Mesenchymal stem cell (in vitro differentiated cells and primary cell): ENCODE data around the gene LPCAT1.

Source experiments
- DNase-seq: peaks from one replicate; pipeline ENCODE4 v3.0.0-alpha.2; 2013
- H2AFZ ChIP-seq: one replicate; pipeline ENCODE4 v1.6.1; 2013; ENCODE audit warnings: low read depth, mild to moderate bottlenecking, control low read depth, inconsistent platforms, low read length, moderate library complexity
- H2AK5ac ChIP-seq: 2 replicates; pipeline ENCODE4 v1.6.1; 2013; ENCODE audit warnings: low read length, moderate library complexity, mild to moderate bottlenecking, inconsistent platforms; ENCODE audit not compliant: severe bottlenecking
- H2BK120ac ChIP-seq: one replicate; pipeline ENCODE4 v1.6.1; 2013; ENCODE audit warnings: low read depth, mild to moderate bottlenecking, inconsistent platforms, low read length, moderate library complexity
- H2BK12ac ChIP-seq, 2 experiments: one replicate each; pipeline ENCODE4 v1.6.1; 2013; ENCODE audit warnings: inconsistent platforms in 2 of 2, low read length in 2 of 2, mild to moderate bottlenecking in 2 of 2, moderate library complexity in 2 of 2, control low read depth in 1 of 2
- H2BK15ac ChIP-seq: one replicate; pipeline ENCODE4 v1.6.1; 2013; ENCODE audit warnings: mild to moderate bottlenecking, low read depth, inconsistent platforms; ENCODE audit not compliant: poor library complexity, severe bottlenecking
- H2BK5ac ChIP-seq: 2 replicates; pipeline ENCODE4 v1.6.1; 2013; ENCODE audit warnings: low read depth, mild to moderate bottlenecking, low read length, control low read depth, inconsistent platforms; ENCODE audit not compliant: poor library complexity, severe bottlenecking
- H3K14ac ChIP-seq, 2 experiments: one replicate each; pipeline ENCODE4 v1.6.1; 2013; ENCODE audit warnings: inconsistent platforms in 2 of 2, low read length in 2 of 2, control low read depth in 1 of 2, mild to moderate bottlenecking in 1 of 2, moderate library complexity in 1 of 2
- H3K18ac ChIP-seq, 2 experiments: one replicate each; pipeline ENCODE4 v1.6.1; 2013; ENCODE audit warnings: inconsistent platforms in 2 of 2, low read length in 2 of 2, control low read depth in 1 of 2, low read depth in 1 of 2, mild to moderate bottlenecking in 1 of 2
- H3K23ac ChIP-seq, 2 experiments: one replicate each; pipeline ENCODE4 v1.6.1; 2013; ENCODE audit warnings: inconsistent platforms in 2 of 2, low read length in 2 of 2, mild to moderate bottlenecking in 2 of 2, moderate library complexity in 2 of 2, control low read depth in 1 of 2
- H3K27ac ChIP-seq: 2 replicates; pipeline ENCODE4 v1.5.1; 2013; ENCODE audit warnings: mild to moderate bottlenecking, moderate library complexity, low read length, control low read depth, inconsistent platforms; ENCODE audit not compliant: poor library complexity, severe bottlenecking
- H3K27me3 ChIP-seq, 2 experiments: 2 replicates each; pipeline versions ENCODE4 v1.6.1 to v1.7.0; 2013; ENCODE audit warnings: low read length in 2 of 2, mild to moderate bottlenecking in 2 of 2, moderate library complexity in 2 of 2, control low read depth in 1 of 2, inconsistent platforms in 1 of 2; ENCODE audit not compliant: control insufficient read depth in 1 of 2, insufficient read depth in 1 of 2
- H3K36me3 ChIP-seq, 2 experiments: 2 replicates each; pipeline versions ENCODE4 v1.6.1 to v1.7.0; 2013; ENCODE audit warnings: low read length in 2 of 2, control low read depth in 1 of 2, inconsistent platforms in 1 of 2, low read depth in 1 of 2, mild to moderate bottlenecking in 1 of 2; ENCODE audit not compliant: insufficient read depth in 2 of 2, control insufficient read depth in 1 of 2
- H3K4ac ChIP-seq, 2 experiments: one replicate each; pipeline ENCODE4 v1.6.1; 2013; ENCODE audit warnings: inconsistent platforms in 2 of 2, low read length in 2 of 2, mild to moderate bottlenecking in 2 of 2, moderate library complexity in 2 of 2, control low read depth in 1 of 2, low read depth in 1 of 2
- H3K4me1 ChIP-seq: 2 replicates; pipeline ENCODE4 v1.6.1; 2013; ENCODE audit warnings: low read depth, low read length, control low read depth; ENCODE audit not compliant: control insufficient read depth, insufficient read depth
- H3K4me2 ChIP-seq: 2 replicates; pipeline ENCODE4 v1.6.1; 2013; ENCODE audit warnings: low read length, mild to moderate bottlenecking, inconsistent platforms; ENCODE audit not compliant: poor library complexity, severe bottlenecking
- H3K4me3 ChIP-seq, 2 experiments: 2 replicates each; pipeline versions ENCODE4 v1.5.1 to v1.7.0; 2013; ENCODE audit warnings: low read length in 2 of 2, mild to moderate bottlenecking in 2 of 2, control low read depth in 1 of 2, low read depth in 1 of 2; ENCODE audit not compliant: insufficient read depth in 1 of 2
- H3K79me1 ChIP-seq: replicated peaks from 2 replicates; pipeline ENCODE4 v1.6.1; 2013; ENCODE audit warnings: mild to moderate bottlenecking, control low read depth, low read length, inconsistent platforms; ENCODE audit not compliant: poor library complexity, severe bottlenecking
- H3K9ac ChIP-seq: 2 replicates; pipeline ENCODE4 v1.7.0; 2013; ENCODE audit warnings: mild to moderate bottlenecking, low read length, moderate library complexity
- H3K9me3 ChIP-seq: 2 replicates; pipeline ENCODE4 v1.7.0; 2013; ENCODE audit warnings: mild to moderate bottlenecking, low read length; ENCODE audit not compliant: control insufficient read depth
- H4K8ac ChIP-seq: one replicate; pipeline ENCODE4 v1.6.1; 2013; ENCODE audit warnings: inconsistent platforms, mild to moderate bottlenecking, low read length, moderate library complexity
- H4K91ac ChIP-seq: one replicate; pipeline ENCODE4 v1.6.1; 2013; ENCODE audit warnings: mild to moderate bottlenecking, low read length, inconsistent platforms
- WGBS: methylation state at CpG from one replicate; pipeline ENCODE4 v1.1.7; 2013; ENCODE audit warnings: mixed read lengths; 5-methylcytosine and 5-hydroxymethylcytosine counted together

Gene LPCAT1

DNA sequence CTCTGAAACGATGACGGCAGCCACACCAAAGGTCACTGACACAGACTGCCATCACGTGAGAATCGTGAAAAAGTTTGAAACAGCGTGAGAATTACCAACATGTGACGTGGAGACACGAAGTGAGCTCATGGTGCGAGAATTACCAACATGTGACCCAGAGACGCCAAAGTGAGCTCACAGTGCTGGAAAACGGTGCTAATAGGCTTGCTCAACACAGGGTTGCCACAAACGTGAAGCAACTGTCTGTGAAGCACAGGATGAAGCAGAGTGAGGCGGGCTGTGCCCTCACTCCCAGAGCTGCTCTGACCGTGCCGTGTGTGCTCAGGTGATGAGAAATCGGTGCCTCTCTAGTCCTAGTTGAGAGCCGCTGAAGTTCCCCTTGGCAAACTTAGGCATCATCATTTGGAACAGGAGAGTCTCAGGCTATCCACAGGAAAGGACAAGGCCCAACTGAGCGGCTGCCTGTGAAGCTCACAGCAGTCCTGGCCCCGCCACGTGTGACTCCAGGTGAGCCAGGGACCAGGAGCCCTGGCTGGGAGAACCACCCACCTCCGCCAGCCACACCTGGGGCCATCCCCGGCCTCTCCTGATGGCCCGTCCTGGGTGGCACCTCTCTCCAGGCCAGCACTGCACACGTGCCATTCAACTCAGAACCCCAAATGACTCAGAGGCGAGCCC, 48.8 kb downstream of the LPCAT1 start:
- no peak overlapping the region for H2BK120ac ChIP-seq
- no peak overlapping the region for H4K91ac ChIP-seq
- H3K79me1 ChIP-seq, result peaks cover 4% of the 10 kb centered on the region
- peaks cover 87% of the 10 kb centered on the region in 2 experiments for H3K36me3 ChIP-seq
- no peak overlapping the region for H3K9ac ChIP-seq
- H2AFZ ChIP-seq, result no peak overlapping the region
- no peak overlapping the region for H3K14ac ChIP-seq
- no peak overlapping the region for H3K4ac ChIP-seq
- no peak for DNase-seq
- H2AK5ac ChIP-seq, result no peak overlapping the region
- no peak overlapping the region for H3K4me3 ChIP-seq
- H3K27ac ChIP-seq, result no peak overlapping the region
- H3K27me3 ChIP-seq, result no peaks in the 10 kb centered on the region
- WGBS, result 96% methylated on average over 24 of the region's 24 CpGs
- H3K9me3 ChIP-seq, result no peaks in the 10 kb centered on the region
- no peak overlapping the region for H2BK12ac ChIP-seq
- no peak overlapping the region for H2BK15ac ChIP-seq
- H2BK5ac ChIP-seq, result no peak overlapping the region
- no peak overlapping the region for H4K8ac ChIP-seq
- H3K4me2 ChIP-seq, result no peak overlapping the region
- H3K4me1 ChIP-seq, result peaks cover 7% of the 10 kb centered on the region
- H3K23ac ChIP-seq, result no peak overlapping the region
- H3K18ac ChIP-seq, result no peak overlapping the region

GRCh38 chr5:1474183-1474839, 49.4 kb downstream of the LPCAT1 start:
- no peak overlapping the region for H2BK12ac ChIP-seq
- WGBS, result 95% methylated on average over 19 of the region's 21 CpGs
- no peak overlapping the region for H4K8ac ChIP-seq
- H4K91ac ChIP-seq, result no peak overlapping the region
- H2AFZ ChIP-seq, result no peak overlapping the region
- no peak for DNase-seq
- peaks cover 86 to 87% of the 10 kb centered on the region in 2 experiments for H3K36me3 ChIP-seq
- no peak overlapping the region for H3K14ac ChIP-seq
- no peak overlapping the region for H3K4me3 ChIP-seq
- no peak overlapping the region for H2BK5ac ChIP-seq
- no peak overlapping the region for H3K9ac ChIP-seq
- H3K4me2 ChIP-seq, result no peak overlapping the region
- H3K27ac ChIP-seq, result no peak overlapping the region
- H3K27me3 ChIP-seq, result no peaks in the 10 kb centered on the region
- no peak overlapping the region for H2BK120ac ChIP-seq
- no peak overlapping the region for H3K18ac ChIP-seq
- no peak overlapping the region for H2AK5ac ChIP-seq
- peaks cover 6% of the 10 kb centered on the region for H3K4me1 ChIP-seq
- peaks cover 4% of the 10 kb centered on the region for H3K79me1 ChIP-seq
- H3K4ac ChIP-seq, result no peak overlapping the region
- no peak overlapping the region for H3K23ac ChIP-seq
- no peaks in the 10 kb centered on the region for H3K9me3 ChIP-seq
- H2BK15ac ChIP-seq, result no peak overlapping the region

GRCh38 chr5:1473746-1474145, 50.0 kb downstream of the LPCAT1 start:
- H2BK15ac ChIP-seq, result no peak overlapping the region
- H3K27me3 ChIP-seq, result no peaks in the 10 kb centered on the region
- H3K9ac ChIP-seq, result no peak overlapping the region
- H3K4me3 ChIP-seq, result no peak overlapping the region
- H2AFZ ChIP-seq, result no peak overlapping the region
- peaks cover 6% of the 10 kb centered on the region for H3K4me1 ChIP-seq
- H3K14ac ChIP-seq, result no peak overlapping the region
- H4K91ac ChIP-seq, result no peak overlapping the region
- H2BK12ac ChIP-seq, result no peak overlapping the region
- no peaks in the 10 kb centered on the region for H3K9me3 ChIP-seq
- H2BK5ac ChIP-seq, result no peak overlapping the region
- no peak for DNase-seq
- H3K23ac ChIP-seq, result no peak overlapping the region
- WGBS, result 99% methylated on average over 12 of the region's 12 CpGs
- no peak overlapping the region for H3K4ac ChIP-seq
- no peak overlapping the region for H2AK5ac ChIP-seq
- H3K79me1 ChIP-seq, result peaks cover 8% of the 10 kb centered on the region
- no peak overlapping the region for H3K4me2 ChIP-seq
- no peak overlapping the region for H2BK120ac ChIP-seq
- no peak overlapping the region for H4K8ac ChIP-seq
- no peak overlapping the region for H3K27ac ChIP-seq
- H3K36me3 ChIP-seq, result peaks cover 85 to 87% of the 10 kb centered on the region in 2 experiments
- H3K18ac ChIP-seq, result no peak overlapping the region

DNA sequence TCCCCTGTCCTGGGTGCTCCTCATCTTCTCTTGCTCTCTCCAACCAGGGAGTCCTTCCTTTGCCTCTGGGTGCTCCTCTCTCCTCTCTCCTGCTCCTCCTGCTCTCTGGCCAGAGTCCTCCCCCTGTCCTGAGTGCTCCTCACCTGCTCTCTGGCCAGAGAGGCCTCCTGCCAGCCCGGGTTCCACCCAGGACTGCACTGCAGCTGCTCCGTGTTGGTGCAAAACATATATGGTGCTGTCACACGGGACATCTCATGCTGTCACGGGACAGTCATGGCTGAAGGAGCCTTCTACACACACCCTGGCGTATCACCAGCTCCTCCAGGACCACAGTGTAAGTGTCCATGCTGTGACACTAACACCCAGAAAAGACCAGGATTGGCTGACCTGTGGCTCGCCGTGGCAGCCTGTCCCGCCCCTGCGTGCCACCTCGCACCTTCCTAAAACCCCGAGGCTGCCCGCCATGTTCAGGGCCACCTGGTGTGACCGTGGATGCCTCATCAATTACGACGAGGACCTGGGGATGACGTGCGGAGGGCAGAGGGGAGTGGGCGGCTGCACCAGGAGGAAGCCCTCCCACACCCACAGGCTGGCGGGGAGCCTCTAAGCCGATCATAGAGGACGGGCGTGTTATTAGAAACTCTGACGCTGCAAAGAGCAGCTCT, 50.7 kb downstream of the LPCAT1 start:
- Histone ChIP-seq H3K27me3 (no peaks in the 10 kb centered on the region), H3K23ac (no peak overlapping the region), H3K4me3 (no peak overlapping the region), H2AFZ (no peak overlapping the region), H2BK5ac (no peak overlapping the region), H3K27ac (no peak overlapping the region), H2BK15ac (no peak overlapping the region), H2AK5ac (no peak overlapping the region), H3K36me3 (peaks cover 85 to 89% of the 10 kb centered on the region in 2 experiments), H3K4me1 (peaks cover 6% of the 10 kb centered on the region), H2BK120ac (no peak overlapping the region), H4K91ac (no peak overlapping the region), H3K9me3 (no peaks in the 10 kb centered on the region), H4K8ac (no peak overlapping the region), H3K18ac (no peak overlapping the region), H3K14ac (no peak overlapping the region), H3K79me1 (peaks cover 6% of the 10 kb centered on the region), H3K4ac (no peak overlapping the region), H3K4me2 (no peak overlapping the region), H3K9ac (no peak overlapping the region), H2BK12ac (no peak overlapping the region)
- WGBS, result 98% methylated on average over 23 of the region's 23 CpGs
- DNase-seq, result no peak
